ENCODE data around the gene RAD50.
A peak's percentile ranks its signal among the peaks of the same experiment; 100 is the strongest.

GRCh38 chr5:132526290-132526973 lies 30.3 kb upstream of the RAD50 start:
- TF ChIP-seq, protein P1, sequence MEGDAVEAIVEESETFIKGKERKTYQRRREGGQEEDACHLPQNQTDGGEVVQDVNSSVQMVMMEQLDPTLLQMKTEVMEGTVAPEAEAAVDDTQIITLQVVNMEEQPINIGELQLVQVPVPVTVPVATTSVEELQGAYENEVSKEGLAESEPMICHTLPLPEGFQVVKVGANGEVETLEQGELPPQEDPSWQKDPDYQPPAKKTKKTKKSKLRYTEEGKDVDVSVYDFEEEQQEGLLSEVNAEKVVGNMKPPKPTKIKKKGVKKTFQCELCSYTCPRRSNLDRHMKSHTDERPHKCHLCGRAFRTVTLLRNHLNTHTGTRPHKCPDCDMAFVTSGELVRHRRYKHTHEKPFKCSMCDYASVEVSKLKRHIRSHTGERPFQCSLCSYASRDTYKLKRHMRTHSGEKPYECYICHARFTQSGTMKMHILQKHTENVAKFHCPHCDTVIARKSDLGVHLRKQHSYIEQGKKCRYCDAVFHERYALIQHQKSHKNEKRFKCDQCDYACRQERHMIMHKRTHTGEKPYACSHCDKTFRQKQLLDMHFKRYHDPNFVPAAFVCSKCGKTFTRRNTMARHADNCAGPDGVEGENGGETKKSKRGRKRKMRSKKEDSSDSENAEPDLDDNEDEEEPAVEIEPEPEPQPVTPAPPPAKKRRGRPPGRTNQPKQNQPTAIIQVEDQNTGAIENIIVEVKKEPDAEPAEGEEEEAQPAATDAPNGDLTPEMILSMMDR (IDR thresholded peaks at IDR 0.05): peak; percentile 94
- TF ChIP-seq, protein P2, sequence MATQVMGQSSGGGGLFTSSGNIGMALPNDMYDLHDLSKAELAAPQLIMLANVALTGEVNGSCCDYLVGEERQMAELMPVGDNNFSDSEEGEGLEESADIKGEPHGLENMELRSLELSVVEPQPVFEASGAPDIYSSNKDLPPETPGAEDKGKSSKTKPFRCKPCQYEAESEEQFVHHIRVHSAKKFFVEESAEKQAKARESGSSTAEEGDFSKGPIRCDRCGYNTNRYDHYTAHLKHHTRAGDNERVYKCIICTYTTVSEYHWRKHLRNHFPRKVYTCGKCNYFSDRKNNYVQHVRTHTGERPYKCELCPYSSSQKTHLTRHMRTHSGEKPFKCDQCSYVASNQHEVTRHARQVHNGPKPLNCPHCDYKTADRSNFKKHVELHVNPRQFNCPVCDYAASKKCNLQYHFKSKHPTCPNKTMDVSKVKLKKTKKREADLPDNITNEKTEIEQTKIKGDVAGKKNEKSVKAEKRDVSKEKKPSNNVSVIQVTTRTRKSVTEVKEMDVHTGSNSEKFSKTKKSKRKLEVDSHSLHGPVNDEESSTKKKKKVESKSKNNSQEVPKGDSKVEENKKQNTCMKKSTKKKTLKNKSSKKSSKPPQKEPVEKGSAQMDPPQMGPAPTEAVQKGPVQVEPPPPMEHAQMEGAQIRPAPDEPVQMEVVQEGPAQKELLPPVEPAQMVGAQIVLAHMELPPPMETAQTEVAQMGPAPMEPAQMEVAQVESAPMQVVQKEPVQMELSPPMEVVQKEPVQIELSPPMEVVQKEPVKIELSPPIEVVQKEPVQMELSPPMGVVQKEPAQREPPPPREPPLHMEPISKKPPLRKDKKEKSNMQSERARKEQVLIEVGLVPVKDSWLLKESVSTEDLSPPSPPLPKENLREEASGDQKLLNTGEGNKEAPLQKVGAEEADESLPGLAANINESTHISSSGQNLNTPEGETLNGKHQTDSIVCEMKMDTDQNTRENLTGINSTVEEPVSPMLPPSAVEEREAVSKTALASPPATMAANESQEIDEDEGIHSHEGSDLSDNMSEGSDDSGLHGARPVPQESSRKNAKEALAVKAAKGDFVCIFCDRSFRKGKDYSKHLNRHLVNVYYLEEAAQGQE (IDR thresholded peaks at IDR 0.05; ENCODE audit: low read depth, low read length): peak; percentile 28; the same call in 1 of the 2 replicates
- TF ChIP-seq NRF1 (IDR thresholded peaks at IDR 0.05; ENCODE audit: low read depth, low read length) (no peak), EP300 (IDR thresholded peaks at IDR 0.05; ENCODE audit: borderline replicate concordance in 1 of 2, low read depth in 1 of 2, low read length in 1 of 2) (no peak), POLR2AphosphoS5 (IDR thresholded peaks at IDR 0.05; ENCODE audit: low read depth, low read length) (no peak), EZH2phosphoT487 (IDR thresholded peaks at IDR 0.05; ENCODE audit: borderline replicate concordance, low read depth) (no peak)
